ENCODE measurements around the gene CFAP58.

CFAP58 gene

GRCh38 chr10:104371753-104372152, 18.1 kb downstream of the CFAP58 start:
- no peak for DNase-seq (ENCODE audit: low read depth)

DNA sequence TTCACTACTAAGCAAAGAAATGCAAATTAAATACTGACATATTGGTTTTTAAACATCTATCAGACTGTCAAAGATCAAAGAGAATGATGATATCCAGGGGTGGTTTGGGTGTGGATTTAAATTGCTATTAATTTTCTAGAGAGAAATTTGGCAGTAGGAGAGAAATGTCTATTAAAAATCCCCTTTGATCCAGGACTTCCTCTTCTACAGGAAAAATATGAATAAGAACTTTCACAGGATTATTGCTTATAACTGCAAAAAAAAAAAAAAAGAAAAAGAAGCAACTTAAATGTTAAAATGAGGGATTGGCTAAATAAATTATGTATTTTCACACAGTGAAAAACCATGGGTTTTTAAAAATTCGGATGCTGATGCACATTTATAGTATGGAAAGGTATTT, 21.0 kb downstream of the CFAP58 start:
- no peak for DNase-seq (ENCODE audit: low read depth)

- no peak for DNase-seq (ENCODE audit: low read depth)
Measured at GRCh38 chr10:104376784-104377300, 23.2 kb downstream of the CFAP58 start.

DNA sequence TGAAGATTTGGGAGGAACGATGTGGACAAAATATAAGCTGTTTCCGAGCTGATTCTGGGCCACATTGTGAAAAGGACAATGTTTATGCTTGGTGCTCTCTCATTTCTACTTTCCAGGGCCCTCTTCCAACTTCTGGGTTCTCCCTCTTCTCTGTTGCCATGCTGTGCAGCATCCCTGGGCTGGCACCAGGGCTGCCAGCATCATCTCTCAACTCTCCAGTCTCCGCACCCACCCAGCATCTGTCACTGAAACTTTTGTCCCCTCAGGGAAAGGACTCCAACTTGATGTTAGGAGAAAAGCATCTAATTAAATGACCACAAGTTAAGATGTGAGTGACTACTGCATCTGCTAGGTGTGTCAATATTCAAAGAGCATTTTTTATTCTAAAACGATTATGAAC, 26.7 kb downstream of the CFAP58 start:
- DNase-seq (ENCODE audit: low read depth), result no peak

DNA sequence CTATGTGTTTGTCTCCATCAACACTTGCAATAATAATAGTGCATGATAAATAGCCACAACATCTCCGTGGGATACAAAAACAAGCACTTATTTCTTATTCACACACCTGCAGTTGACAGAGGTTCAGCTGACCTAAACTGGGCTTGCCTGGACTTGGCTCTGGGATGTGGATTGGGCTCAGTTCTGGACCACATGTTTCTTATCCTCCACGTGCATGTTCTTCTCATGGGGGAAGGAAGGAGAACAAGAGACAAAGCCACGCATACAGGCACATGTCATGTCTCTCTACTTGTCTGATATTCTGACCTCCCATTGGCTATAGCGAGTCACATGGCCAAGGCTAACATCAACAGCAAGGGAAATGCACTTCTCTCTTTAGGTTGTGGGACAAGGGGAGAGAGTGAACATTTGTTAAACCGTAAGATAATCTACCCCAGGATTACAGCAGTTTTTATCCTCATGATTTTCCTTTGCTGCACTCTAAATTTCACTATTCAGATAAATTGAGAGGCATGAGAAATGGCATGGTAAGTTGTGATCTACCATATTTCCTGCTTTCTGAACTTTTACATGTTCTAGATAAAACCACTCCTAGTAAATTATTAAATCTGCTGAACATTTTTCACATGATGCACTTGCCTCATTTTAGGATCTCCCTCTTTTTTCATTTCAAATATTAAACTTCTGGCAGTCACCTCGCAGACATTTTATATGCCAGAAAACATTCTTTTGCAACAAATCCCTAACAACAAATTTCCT, 33.7 kb downstream of the CFAP58 start:
- no peak for DNase-seq (ENCODE audit: low read depth)

DNA sequence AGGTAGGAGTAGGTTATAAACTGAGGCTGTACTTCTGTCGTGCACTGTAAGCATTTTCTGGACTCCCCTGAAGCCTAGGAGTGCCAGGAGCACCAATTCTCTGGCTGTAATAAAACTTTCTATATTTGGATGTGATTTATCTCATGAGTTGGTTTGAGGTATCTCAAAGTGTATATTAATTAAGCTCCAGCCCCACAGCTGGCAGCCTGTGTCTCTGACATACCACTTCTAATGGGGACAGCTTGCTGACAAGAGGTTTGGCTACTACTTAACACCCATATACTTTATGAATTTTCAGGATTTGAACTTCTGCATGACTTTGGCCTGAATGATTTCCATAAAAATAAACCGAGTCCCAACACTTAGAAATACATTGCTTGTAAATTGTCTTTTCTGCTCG, 35.2 kb downstream of the CFAP58 start:
- no peak for DNase-seq (ENCODE audit: low read depth)

- DNase-seq (ENCODE audit: low read depth), result no peak
Measured at GRCh38 chr10:104391150-104391968, 37.7 kb downstream of the CFAP58 start.

GRCh38 chr10:104391969-104392296, 38.3 kb downstream of the CFAP58 start:
- no peak for DNase-seq (ENCODE audit: low read depth)

DNA sequence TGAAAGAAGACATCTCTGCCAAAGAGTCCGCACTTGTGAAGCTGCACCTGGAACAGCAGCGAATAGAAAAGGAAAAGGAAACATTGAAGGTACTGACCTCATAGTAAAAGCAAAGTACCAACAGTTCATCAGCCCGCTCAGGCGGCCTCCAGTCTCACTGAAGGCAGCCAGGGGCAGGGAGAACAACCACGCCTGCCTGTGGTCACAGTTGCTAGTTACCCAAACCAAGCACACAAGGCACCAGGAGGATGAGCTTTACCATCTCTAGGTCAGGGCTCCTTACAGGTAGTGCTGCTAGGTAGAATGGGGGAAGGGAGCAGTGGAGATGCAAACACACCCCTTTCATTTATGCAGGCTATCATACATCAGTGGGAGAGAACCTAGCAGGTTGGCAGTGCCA, 39.8 kb downstream of the CFAP58 start:
- DNase-seq (ENCODE audit: low read depth), result no peak

GRCh38 chr10:104396581-104396980, 42.9 kb downstream of the CFAP58 start:
- DNase-seq (ENCODE audit: low read depth), result no peak

DNA sequence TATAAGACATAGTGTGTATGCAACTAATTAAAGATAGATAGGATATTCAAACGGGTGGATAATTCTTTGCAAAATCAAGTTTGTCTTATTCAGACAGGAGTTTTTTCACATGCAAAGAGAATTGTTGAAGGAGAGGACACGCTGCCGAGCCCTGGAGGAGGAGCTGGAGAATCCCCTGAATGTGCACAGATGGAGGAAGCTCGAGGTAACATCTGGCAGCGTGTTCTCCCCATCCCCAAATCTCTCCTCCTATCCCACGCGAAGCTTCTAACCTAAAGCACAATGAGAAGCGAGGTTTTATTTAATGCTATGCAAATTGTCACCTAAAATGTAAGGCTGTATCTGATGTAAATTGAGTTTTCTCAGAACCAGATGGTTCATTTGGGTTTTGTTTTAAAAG, 50.0 kb downstream of the CFAP58 start:
- DNase-seq (ENCODE audit: low read depth), result no peak

DNA sequence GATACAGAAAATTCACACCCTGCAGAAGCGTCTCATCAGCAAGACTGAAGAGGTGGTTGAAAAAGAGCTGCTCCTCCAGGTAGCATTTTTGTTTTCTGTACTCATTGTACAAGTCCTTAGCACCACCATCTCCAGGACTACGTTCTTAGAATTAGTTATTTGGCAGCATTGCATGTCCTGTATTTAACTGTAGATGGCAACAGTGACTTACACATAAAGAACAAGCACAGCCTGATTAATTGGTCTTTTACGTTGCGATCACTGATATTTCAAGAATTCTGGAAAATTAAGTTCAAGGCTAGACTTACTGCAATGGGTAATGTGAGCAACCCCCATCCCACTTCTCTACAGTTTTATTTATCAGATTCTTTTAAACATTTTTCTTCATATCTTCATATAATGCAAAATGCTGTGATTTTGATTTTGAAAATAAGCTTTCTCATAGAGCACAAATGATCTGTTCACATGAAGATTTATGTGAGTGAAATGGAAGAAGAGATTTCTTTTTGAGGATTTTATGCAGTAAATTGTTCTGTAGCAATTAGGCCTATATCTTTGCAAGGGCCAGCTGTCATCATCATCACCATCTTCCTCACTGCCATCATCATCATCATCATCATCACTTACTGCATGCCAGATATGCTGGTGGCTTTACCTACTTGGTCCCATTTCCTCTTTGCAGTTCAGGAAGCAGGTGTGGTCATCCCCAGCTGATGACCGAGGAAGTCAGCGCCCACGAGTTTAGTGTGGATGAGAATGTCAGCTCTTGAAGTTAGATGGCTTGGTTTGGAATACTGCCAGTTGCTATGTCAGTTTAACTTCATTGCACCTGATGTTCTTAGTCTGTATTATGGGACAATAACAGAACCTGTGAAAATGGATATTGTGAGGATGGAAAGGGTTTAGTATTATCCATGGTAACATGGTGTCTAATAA, 53.4 kb downstream of the CFAP58 start:
- no peak for DNase-seq (ENCODE audit: low read depth)

- no peak for DNase-seq (ENCODE audit: low read depth)
Measured at GRCh38 chr10:104413528-104413927, 59.9 kb downstream of the CFAP58 start.

DNA sequence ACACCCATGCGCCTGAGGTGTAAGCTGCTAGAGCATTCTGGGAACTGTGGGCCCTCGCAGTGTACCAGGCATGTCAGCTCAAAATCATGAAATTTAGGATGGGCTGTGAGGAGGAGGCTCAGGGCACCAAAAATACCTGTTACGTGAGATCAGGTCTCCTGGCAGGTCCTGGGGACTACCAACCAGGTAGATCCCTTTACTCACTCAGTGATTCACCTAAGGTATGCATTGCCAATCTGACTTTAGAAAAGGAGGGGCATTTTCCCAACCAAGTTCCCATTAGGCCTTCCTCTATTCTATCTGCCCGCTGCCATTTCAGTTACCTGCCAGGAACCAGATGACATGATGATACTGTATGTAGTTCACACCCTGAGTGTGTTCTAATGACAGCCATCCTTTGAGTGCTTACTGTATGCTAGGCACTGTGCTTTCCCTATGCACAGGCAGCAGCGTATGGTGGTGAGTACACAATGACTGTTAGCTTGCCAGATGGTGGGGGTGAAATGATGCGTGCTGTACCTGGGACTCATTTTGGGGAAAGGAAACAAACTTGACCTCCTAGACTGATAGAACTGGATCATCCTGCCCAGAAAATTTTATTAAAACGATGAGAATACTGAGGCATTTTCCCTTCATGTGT, 62.0 kb downstream of the CFAP58 start:
- DNase-seq (ENCODE audit: low read depth), result no peak

- no peak for DNase-seq (ENCODE audit: low read depth)
Measured at GRCh38 chr10:104416851-104417250, 63.2 kb downstream of the CFAP58 start.

- no peak for DNase-seq (ENCODE audit: low read depth)
Measured at GRCh38 chr10:104417637-104418292, 64.1 kb downstream of the CFAP58 start.

GRCh38 chr10:104424719-104425118, 71.1 kb downstream of the CFAP58 start:
- no peak for DNase-seq (ENCODE audit: low read depth)

GRCh38 chr10:104427989-104428388, 74.4 kb downstream of the CFAP58 start:
- no peak for DNase-seq (ENCODE audit: low read depth)

- DNase-seq (ENCODE audit: low read depth), result no peak
Measured at GRCh38 chr10:104429846-104430245, 76.2 kb downstream of the CFAP58 start.

DNA sequence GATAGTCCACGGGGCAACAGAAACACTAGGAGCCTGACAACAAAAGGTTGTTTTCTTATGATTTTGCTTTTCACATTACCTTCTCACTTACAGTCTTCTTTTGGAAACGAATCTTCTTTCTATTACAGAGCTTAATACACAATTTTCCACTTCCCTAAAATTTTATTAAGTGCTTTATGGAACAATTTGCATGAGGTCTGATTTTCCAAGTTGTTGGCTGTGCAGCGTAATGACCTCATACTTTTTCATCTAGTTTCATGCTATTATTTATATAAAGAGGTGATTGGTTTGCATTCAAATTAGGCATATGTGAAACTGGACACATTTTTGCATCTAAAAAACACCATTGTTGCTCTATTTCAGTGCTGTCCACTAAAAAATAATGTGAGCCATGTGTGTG, 76.7 kb downstream of the CFAP58 start:
- DNase-seq (ENCODE audit: low read depth), result no peak

DNA sequence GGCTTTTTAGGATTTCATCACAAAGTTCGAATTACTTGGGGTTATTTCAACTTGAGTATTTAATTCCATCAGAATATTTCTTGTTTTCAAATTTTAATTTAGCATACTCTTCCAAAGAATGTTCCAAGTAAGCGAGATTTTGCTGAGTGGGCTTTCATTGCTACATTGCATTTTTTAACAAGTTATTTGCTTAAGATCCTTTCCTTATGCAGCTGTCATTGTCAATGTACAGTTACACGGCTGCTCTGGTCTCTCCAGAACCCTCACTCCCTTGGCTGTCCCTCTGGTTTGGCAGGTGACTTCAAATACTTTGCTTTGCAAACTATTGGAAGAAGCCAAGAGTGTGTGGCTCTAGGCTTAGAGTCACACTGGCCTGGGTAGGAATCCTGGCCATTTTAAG, 80.0 kb downstream of the CFAP58 start:
- DNase-seq (ENCODE audit: low read depth), result no peak
